ENCODE measurements around the gene ZNF688.

DNA sequence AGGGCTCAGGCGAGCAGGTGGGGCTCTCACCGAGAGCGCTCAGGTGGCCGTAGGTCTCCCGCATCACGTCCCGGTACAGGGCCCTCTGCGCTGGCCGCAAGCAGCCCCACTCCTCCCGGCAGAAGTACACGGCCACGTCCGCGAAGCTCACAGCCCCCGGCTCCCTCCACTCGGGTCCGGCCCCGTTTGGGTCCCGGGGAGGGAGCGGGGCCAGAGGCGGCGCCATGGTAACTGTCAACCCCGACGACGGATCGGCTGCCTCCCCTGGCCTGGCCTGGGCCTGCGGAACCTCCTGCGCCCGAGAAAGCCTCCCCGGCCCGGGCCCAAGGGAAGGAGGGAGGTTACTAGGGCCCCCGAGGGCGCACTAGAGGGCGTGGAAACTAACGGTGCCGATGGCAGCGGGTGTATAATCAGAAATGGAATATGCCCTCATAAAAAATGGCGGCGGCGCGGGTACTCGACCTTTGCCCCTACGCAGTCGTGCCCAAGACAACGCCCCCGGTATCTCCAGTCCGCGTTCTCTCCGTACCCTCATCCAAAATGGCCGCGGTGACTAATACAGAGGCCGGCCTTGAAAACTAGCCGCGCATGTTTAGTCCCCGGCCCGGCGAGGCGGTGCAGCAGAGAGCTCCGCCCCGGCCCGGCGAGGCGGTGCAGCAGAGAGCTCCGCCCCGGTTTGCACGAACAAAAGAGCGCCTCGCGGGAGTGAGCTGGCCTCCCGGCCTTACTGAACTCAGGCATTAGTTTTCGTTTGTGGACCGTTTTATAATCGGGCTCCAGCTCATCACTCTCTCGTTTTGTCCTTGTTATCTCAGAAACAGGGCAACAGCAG lies 13.3 kb downstream of the ZNF688 start, which contains the start of gene ZNF764:
- TF ChIP-seq, protein P1, sequence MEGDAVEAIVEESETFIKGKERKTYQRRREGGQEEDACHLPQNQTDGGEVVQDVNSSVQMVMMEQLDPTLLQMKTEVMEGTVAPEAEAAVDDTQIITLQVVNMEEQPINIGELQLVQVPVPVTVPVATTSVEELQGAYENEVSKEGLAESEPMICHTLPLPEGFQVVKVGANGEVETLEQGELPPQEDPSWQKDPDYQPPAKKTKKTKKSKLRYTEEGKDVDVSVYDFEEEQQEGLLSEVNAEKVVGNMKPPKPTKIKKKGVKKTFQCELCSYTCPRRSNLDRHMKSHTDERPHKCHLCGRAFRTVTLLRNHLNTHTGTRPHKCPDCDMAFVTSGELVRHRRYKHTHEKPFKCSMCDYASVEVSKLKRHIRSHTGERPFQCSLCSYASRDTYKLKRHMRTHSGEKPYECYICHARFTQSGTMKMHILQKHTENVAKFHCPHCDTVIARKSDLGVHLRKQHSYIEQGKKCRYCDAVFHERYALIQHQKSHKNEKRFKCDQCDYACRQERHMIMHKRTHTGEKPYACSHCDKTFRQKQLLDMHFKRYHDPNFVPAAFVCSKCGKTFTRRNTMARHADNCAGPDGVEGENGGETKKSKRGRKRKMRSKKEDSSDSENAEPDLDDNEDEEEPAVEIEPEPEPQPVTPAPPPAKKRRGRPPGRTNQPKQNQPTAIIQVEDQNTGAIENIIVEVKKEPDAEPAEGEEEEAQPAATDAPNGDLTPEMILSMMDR (IDR thresholded peaks at IDR 0.05), result 0 out of 2 replicates have a peak, but pooled peaks have one; percentile 10
- no peak for TF ChIP-seq ZFX (IDR thresholded peaks at IDR 0.05; ENCODE audit: borderline replicate concordance)

All from 22Rv1 (cell line).